HepG2 (cell line): ENCODE results near the gene STK36. TPM values are rescaled to one million over a fixed set of nuclear protein-coding genes. Genes with fewer than 3 reads are reported as not detected.
A peak's percentile ranks its signal among the peaks of the same experiment; 100 is the strongest.

Experiments
- ASH2L ChIP-seq: fragments of 300-600, 200-600 bp; sonication (generic); IDR thresholded peaks from 2 replicates; pipeline ENCODE4 v1.7.0; 2017; ENCODE audit warnings: low read depth, mild to moderate bottlenecking, moderate library complexity, mixed read lengths, low read length; ENCODE audit not compliant: insufficient read length
- FOXP4 ChIP-seq: sonication (generic); formaldehyde crosslinking; IDR thresholded peaks from 2 replicates; pipeline ENCODE4 v1.4.0; 2020; ENCODE audit warnings: missing genetic modification reagents
- GATAD1 ChIP-seq: IDR thresholded peaks from 2 replicates; pipeline ENCODE4 v1.6.1; 2016; ENCODE audit warnings: missing genetic modification reagents, missing compliant biosample characterization
- IRF1 ChIP-seq: sonication (generic); formaldehyde crosslinking; IDR thresholded peaks from 2 replicates; pipeline ENCODE4 v1.4.0; 2020; ENCODE audit warnings: low read depth, mild to moderate bottlenecking, missing genetic modification reagents
- MYNN ChIP-seq: sonication (generic); formaldehyde crosslinking; IDR thresholded peaks from 2 replicates; pipeline ENCODE4 v1.4.0; 2020; ENCODE audit warnings: mild to moderate bottlenecking, low read depth, missing genetic modification reagents
- RFX1 ChIP-seq: fragments of 450-650 bp; IDR thresholded peaks from 2 replicates; pipeline ENCODE4 v1.6.1; 2017
- SALL1 ChIP-seq: sonication (generic); formaldehyde crosslinking; IDR thresholded peaks from 2 replicates; pipeline ENCODE4 v1.8.0; 2022; ENCODE audit warnings: mild to moderate bottlenecking, missing genetic modification reagents
- TFAP4 ChIP-seq: sonication (generic); IDR thresholded peaks from 2 replicates; pipeline ENCODE4 v1.6.1; 2016; ENCODE audit warnings: low read depth, borderline replicate concordance
- U2AF2 ChIP-seq: fragments of 200-400 bp; formaldehyde crosslinking; IDR thresholded peaks from 2 replicates; pipeline ENCODE4 v1.6.1; 2017; ENCODE audit warnings: low read depth, mild to moderate bottlenecking, low read length
- ZFP82 ChIP-seq: sonication (generic); formaldehyde crosslinking; IDR thresholded peaks from 2 replicates; pipeline ENCODE4 v1.5.1; 2020; ENCODE audit warnings: mild to moderate bottlenecking, missing genetic modification reagents, borderline replicate concordance
- ZNF142 ChIP-seq: sonication (generic); formaldehyde crosslinking; IDR thresholded peaks from 2 replicates; pipeline ENCODE4 v1.4.0; 2020; ENCODE audit warnings: missing genetic modification reagents
- ZNF430 ChIP-seq: sonication (generic); formaldehyde crosslinking; IDR thresholded peaks from 2 replicates; pipeline ENCODE4 v1.9.0; 2021; ENCODE audit warnings: mild to moderate bottlenecking, missing genetic modification reagents
- ZNF543 ChIP-seq: sonication (generic); formaldehyde crosslinking; IDR thresholded peaks from 2 replicates; pipeline ENCODE4 v1.4.0; 2020; ENCODE audit warnings: mild to moderate bottlenecking, missing genetic modification reagents
- ZNF652 ChIP-seq: IDR thresholded peaks from 2 replicates; pipeline ENCODE4 v1.6.1; 2016; ENCODE audit warnings: low read depth, borderline replicate concordance
- ZNF720 ChIP-seq: sonication (generic); formaldehyde crosslinking; IDR thresholded peaks from 2 replicates; pipeline ENCODE4 v1.4.0; 2020; ENCODE audit warnings: missing genetic modification reagents
- ZNF75D ChIP-seq: sonication (generic); formaldehyde crosslinking; IDR thresholded peaks from 2 replicates; pipeline ENCODE4 v1.8.1; 2023; ENCODE audit warnings: missing genetic modification reagents, mild to moderate bottlenecking, borderline replicate concordance
- polyA plus RNA-seq, 8 experiments: library from polyadenylated mRNA; depleted of rRNA in 3 of 8; stranded (reverse) in 7 of 8; unstranded in 1 of 8; fragments of >200 nt; fragmentation: Illumina TruSeq in 4 of 8; extraction: Trizol in 4 of 8; gene quantifications; 2 replicates each; pipeline versions ENCODE4 v1.2.1 to v1.2.3, GENCODE V29; 2011 to 2016; ENCODE audit warnings: low read depth in 4 of 8, missing spikeins in 1 of 8, mixed read lengths in 1 of 8; ENCODE audit not compliant: insufficient read depth in 1 of 8
- total RNA-seq, 5 experiments: library from RNA; depleted of rRNA; stranded (reverse); fragments of >200 nt; fragmentation: Illumina TruSeq; extraction: Trizol; gene quantifications; 2 replicates each; pipeline ENCODE4 v1.2.3, GENCODE V29; 2016; ENCODE audit warnings: low read depth in 1 of 5

STK36 gene
- total and polyA plus RNA-seq, 2 of the 13 experiments (the other 11 are each of a cell fraction or from before 2014, with no cell fraction given), result 45.9 to 83.5 TPM

GRCh38 chr2:218745559-218746469, 73.9 kb downstream of the STK36 start (continued):
- TF ChIP-seq FOXP4 (CRISPR knock-in tag) (peak; percentile 65; the same call in 1 of the 2 replicates), ZNF720 (CRISPR knock-in tag) (no peak), GATAD1 (CRISPR knock-in tag) (no peak), U2AF2 (peak; percentile 32; the same call in 1 of the 2 replicates), SALL1 (CRISPR knock-in tag) (peak; percentile 75), ZNF652 (CRISPR knock-in tag) (no peak), ZNF430 (CRISPR knock-in tag) (no peak), ZNF543 (peak; percentile 84), IRF1 (CRISPR knock-in tag) (no peak), ASH2L (peak; percentile 84), ZNF142 (CRISPR knock-in tag) (no peak), ZFP82 (CRISPR knock-in tag) (no peak), ZNF75D (no peak), MYNN (CRISPR knock-in tag) (no peak), RFX1 (peak; percentile 61), TFAP4 (peak; percentile 59; the same call in 1 of the 2 replicates)
